ENCODE data around the gene SYMPK. TPM values are rescaled to one million over a fixed set of nuclear protein-coding genes. Genes with fewer than 3 reads are reported as not detected.

SYMPK gene
- total and polyA plus RNA-seq, 2 experiments from 2014 or later, result 33.4 to 41.6 TPM

GRCh38 chr19:45879055-45879454 lies 16.1 kb upstream of the SYMPK start:
- DNase-seq (ENCODE audit: low spot score), result no peak
- Histone ChIP-seq H3K27me3 (no peaks in the 10 kb centered on the region), H3K4me3 (no peak overlapping the region), H3K9me3 (ENCODE audit: low read depth) (no peaks in the 10 kb centered on the region), H3K4me2 (no peak overlapping the region), H3K9me2 (replicated peaks; ENCODE audit: insufficient read depth) (no peaks in the 10 kb centered on the region), H2AFZ (no peak overlapping the region), H3K36me3 (replicated peaks; ENCODE audit: insufficient read depth, low read depth) (no peaks in the 10 kb centered on the region), H3K79me2 (peaks cover 6% of the 10 kb centered on the region), H3K27ac (peak overlapping the region; percentile 84), H3K4me1 (ENCODE audit: insufficient read depth) (peaks cover 29% of the 10 kb centered on the region), H4K20me1 (ENCODE audit: insufficient read depth, poor library complexity, severe bottlenecking) (peaks cover 6% of the 10 kb centered on the region)
- WGBS (ENCODE audit: low lambda C conversion rate, missing lambda C conversion rate), result 88% methylated on average over 8 of the region's 8 CpGs
- no peak for TF ChIP-seq EZH2 (IDR thresholded peaks at IDR 0.05; ENCODE audit: borderline replicate concordance)

GRCh38 chr19:45878043-45878794 lies 15.3 kb upstream of the SYMPK start:
- H3K4me1 ChIP-seq (ENCODE audit: insufficient read depth), result peaks cover 31% of the 10 kb centered on the region
- H3K9me2 ChIP-seq (replicated peaks; ENCODE audit: insufficient read depth), result no peaks in the 10 kb centered on the region
- 69% methylated on average over 11 of the region's 11 CpGs for WGBS (ENCODE audit: low lambda C conversion rate, missing lambda C conversion rate)
- H4K20me1 ChIP-seq (ENCODE audit: insufficient read depth, poor library complexity, severe bottlenecking), result no peaks in the 10 kb centered on the region
- DNase-seq (ENCODE audit: low spot score), result peak; percentile 71
- no peaks in the 10 kb centered on the region for H3K9me3 ChIP-seq (ENCODE audit: low read depth)
- no peak overlapping the region for H3K4me2 ChIP-seq
- no peaks in the 10 kb centered on the region for H3K27me3 ChIP-seq
- H3K4me3 ChIP-seq, result no peak overlapping the region
- no peaks in the 10 kb centered on the region for H3K36me3 ChIP-seq (replicated peaks; ENCODE audit: insufficient read depth, low read depth)
- no peak for TF ChIP-seq EZH2phosphoT487 (IDR thresholded peaks at IDR 0.05; ENCODE audit: low read depth, severe bottlenecking, unreplicated experiment)
- no peak for TF ChIP-seq CTCF (IDR thresholded peaks at IDR 0.05; ENCODE audit: poor library complexity)
- TF ChIP-seq EZH2 (IDR thresholded peaks at IDR 0.05; ENCODE audit: borderline replicate concordance), result no peak
- H3K79me2 ChIP-seq, result no peaks in the 10 kb centered on the region
- H3K27ac ChIP-seq, result peak overlapping the region; percentile 94
- H2AFZ ChIP-seq, result no peak overlapping the region

GRCh38 chr19:45876411-45877197 lies 13.7 kb upstream of the SYMPK start:
- 7% methylated on average over 29 of the region's 41 CpGs for WGBS (ENCODE audit: low lambda C conversion rate, missing lambda C conversion rate)
- peaks cover 31% of the 10 kb centered on the region for H3K4me1 ChIP-seq (ENCODE audit: insufficient read depth)

More at GRCh38 chr19:45876411-45877197, 13.7 kb upstream of the SYMPK start:
- no peaks in the 10 kb centered on the region for H3K36me3 ChIP-seq (replicated peaks; ENCODE audit: insufficient read depth, low read depth)
- H3K4me2 ChIP-seq, result peak overlapping the region; percentile 74
- no peaks in the 10 kb centered on the region for H3K9me2 ChIP-seq (replicated peaks; ENCODE audit: insufficient read depth)
- peak; percentile 84 for DNase-seq (ENCODE audit: low spot score)
- no peaks in the 10 kb centered on the region for H3K27me3 ChIP-seq
- TF ChIP-seq EZH2 (IDR thresholded peaks at IDR 0.05; ENCODE audit: borderline replicate concordance) (no peak), CTCF (IDR thresholded peaks at IDR 0.05; ENCODE audit: poor library complexity) (no peak), EZH2phosphoT487 (IDR thresholded peaks at IDR 0.05; ENCODE audit: low read depth, severe bottlenecking, unreplicated experiment) (no peak)
- peak overlapping the region; percentile 77 for H2AFZ ChIP-seq
- H3K27ac ChIP-seq, result peak overlapping the region; percentile 94
- no peak overlapping the region for H3K4me3 ChIP-seq
- no peaks in the 10 kb centered on the region for H3K79me2 ChIP-seq
- H3K9me3 ChIP-seq (ENCODE audit: low read depth), result no peaks in the 10 kb centered on the region
- no peaks in the 10 kb centered on the region for H4K20me1 ChIP-seq (ENCODE audit: insufficient read depth, poor library complexity, severe bottlenecking)

Measured in hepatocyte (in vitro differentiated cells).